ENCODE measurements around the gene CNP.

- TF ChIP-seq, protein P1, sequence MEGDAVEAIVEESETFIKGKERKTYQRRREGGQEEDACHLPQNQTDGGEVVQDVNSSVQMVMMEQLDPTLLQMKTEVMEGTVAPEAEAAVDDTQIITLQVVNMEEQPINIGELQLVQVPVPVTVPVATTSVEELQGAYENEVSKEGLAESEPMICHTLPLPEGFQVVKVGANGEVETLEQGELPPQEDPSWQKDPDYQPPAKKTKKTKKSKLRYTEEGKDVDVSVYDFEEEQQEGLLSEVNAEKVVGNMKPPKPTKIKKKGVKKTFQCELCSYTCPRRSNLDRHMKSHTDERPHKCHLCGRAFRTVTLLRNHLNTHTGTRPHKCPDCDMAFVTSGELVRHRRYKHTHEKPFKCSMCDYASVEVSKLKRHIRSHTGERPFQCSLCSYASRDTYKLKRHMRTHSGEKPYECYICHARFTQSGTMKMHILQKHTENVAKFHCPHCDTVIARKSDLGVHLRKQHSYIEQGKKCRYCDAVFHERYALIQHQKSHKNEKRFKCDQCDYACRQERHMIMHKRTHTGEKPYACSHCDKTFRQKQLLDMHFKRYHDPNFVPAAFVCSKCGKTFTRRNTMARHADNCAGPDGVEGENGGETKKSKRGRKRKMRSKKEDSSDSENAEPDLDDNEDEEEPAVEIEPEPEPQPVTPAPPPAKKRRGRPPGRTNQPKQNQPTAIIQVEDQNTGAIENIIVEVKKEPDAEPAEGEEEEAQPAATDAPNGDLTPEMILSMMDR (IDR thresholded peaks at IDR 0.05): no peak
- no peak for TF ChIP-seq POLR2A (IDR thresholded peaks at IDR 0.05)
Observed at GRCh38 chr17:41959336-41960095, 7.1 kb upstream of the CNP start.
